ENCODE measurements around the gene RNF183. TPM values are rescaled to one million over a fixed set of nuclear protein-coding genes. Genes with fewer than 3 reads are reported as not detected.

Gene RNF183
- total and polyA plus RNA-seq, 2 of the 4 experiments (the other 2 are of a cell fraction): not detected

GRCh38 chr9:113352006-113352405 lies 48.8 kb upstream of the RNF183 start:
- H2AFZ ChIP-seq (replicated peaks; ENCODE audit: low read length, poor library complexity): no peak overlapping the region
- no peak overlapping the region for H2BK20ac ChIP-seq (ENCODE audit: low read depth, low read length)
- H3K27me3 ChIP-seq (ENCODE audit: control insufficient read depth, insufficient read depth, low read length): peaks cover 81% of the 10 kb centered on the region
- no peak overlapping the region for H3K56ac ChIP-seq (ENCODE audit: extremely low read depth, insufficient read depth, low read length)
- H3K79me1 ChIP-seq (ENCODE audit: low read depth in 1 of 2, low read length in 2 of 2): no peaks in the 10 kb centered on the region
- no peaks in the 10 kb centered on the region for H3K36me3 ChIP-seq (ENCODE audit: control insufficient read depth, insufficient read depth, low read length)
- no CpG with 5 or more reads among the region's 6 CpGs for WGBS, 2 experiments (ENCODE audit: extremely low coverage in 2 of 2, insufficient read length in 1 of 2)
- ChIA-PET POLR2A (ENCODE audit: unreplicated experiment) (no interaction called here), CTCF (no interaction called here)
- H4K20me1 ChIP-seq (ENCODE audit: insufficient read depth, low read length): no peaks in the 10 kb centered on the region
- no peaks in the 10 kb centered on the region for H3K4me1 ChIP-seq (ENCODE audit: control insufficient read depth, insufficient read depth, low read length)
- H3K9me1 ChIP-seq (ENCODE audit: insufficient read depth, low read length): no peaks in the 10 kb centered on the region
- no peak overlapping the region for H2AK9ac ChIP-seq (replicated peaks; ENCODE audit: low read depth, low read length, poor library complexity)
- H3K9ac ChIP-seq (ENCODE audit: low read depth, low read length): no peak overlapping the region
- H4K5ac ChIP-seq (ENCODE audit: low read depth, low read length): no peak overlapping the region
- H2BK15ac ChIP-seq (ENCODE audit: low read depth, low read length): no peak overlapping the region
- no peak overlapping the region for H2BK120ac ChIP-seq (ENCODE audit: low read depth, low read length)
- no peak overlapping the region for H3K4me2 ChIP-seq (ENCODE audit: low read depth, low read length)
- no peak overlapping the region for H4K91ac ChIP-seq (ENCODE audit: insufficient read depth, low read depth, low read length)
- ATAC-seq (ENCODE audit: low read depth) (no peak), DNase-seq (no peak)
- H3K4ac ChIP-seq (ENCODE audit: low read depth, low read length): no peak overlapping the region
- no peak overlapping the region for H3K27ac ChIP-seq (ENCODE audit: insufficient read depth, low read length)
- H3K23ac ChIP-seq (ENCODE audit: low read depth, low read length): no peak overlapping the region
- no peak overlapping the region for H3K14ac ChIP-seq (replicated peaks; ENCODE audit: low read depth, low read length)
- no peak overlapping the region for H3K18ac ChIP-seq (ENCODE audit: low read depth, low read length)
- in situ Hi-C loops (cut with MboI; ENCODE audit: low sequenced_read_pairs) (no loop called here), intact Hi-C loops (cut with micrococcal nuclease) (no loop called here), dilution Hi-C loops (cut with HindIII; ENCODE audit: low sequenced_read_pairs, unreplicated experiment) (no loop called here)
- no peak overlapping the region for H4K8ac ChIP-seq (ENCODE audit: low read depth in 2 of 2, low read length in 2 of 2)
- BruUV-seq (replicated peaks): no TSS peak
- TF ChIP-seq RFX5 (IDR thresholded peaks at IDR 0.05; ENCODE audit: low read depth, low read length): no peak
- TF ChIP-seq POLR2A (IDR thresholded peaks at IDR 0.05; ENCODE audit: low read depth, low read length): no peak
- TF ChIP-seq NFE2L2 (IDR thresholded peaks at IDR 0.05; ENCODE audit: low read depth, low read length): no peak
- TF ChIP-seq RAD21 (IDR thresholded peaks at IDR 0.05; ENCODE audit: low read length): no peak
- TF ChIP-seq BHLHE40 (IDR thresholded peaks at IDR 0.05; ENCODE audit: low read depth, low read length): no peak
- TF ChIP-seq CEBPB (IDR thresholded peaks at IDR 0.05; ENCODE audit: low read depth, low read length): no peak
- no peak for TF ChIP-seq CHD1 (IDR thresholded peaks at IDR 0.05; ENCODE audit: low read depth, low read length)
- TF ChIP-seq SMC3 (IDR thresholded peaks at IDR 0.05; ENCODE audit: low read depth, low read length): no peak
- H2BK5ac ChIP-seq (ENCODE audit: low read depth, low read length, poor library complexity, severe bottlenecking): no peak overlapping the region
- no peak overlapping the region for H2AK5ac ChIP-seq (ENCODE audit: low read depth, low read length)
- no peak overlapping the region for H3K4me3 ChIP-seq (ENCODE audit: insufficient read depth, low read depth, low read length)
- no peaks in the 10 kb centered on the region for H3K9me3 ChIP-seq (ENCODE audit: control insufficient read depth, insufficient read depth, low read length)
